HepG2 (cell line): ENCODE data around the gene SLC35F4.

Experiments used
- BRD4 ChIP-seq: sonication (generic); formaldehyde crosslinking; IDR thresholded peaks from 2 replicates; pipeline ENCODE4 v1.4.0; 2020; ENCODE audit warnings: missing genetic modification reagents
- JUN ChIP-seq: sonication (generic); formaldehyde crosslinking; IDR thresholded peaks from 2 replicates; pipeline ENCODE4 v1.4.0; 2020; ENCODE audit warnings: mild to moderate bottlenecking, missing genetic modification reagents
- ZNF33A ChIP-seq: sonication (generic); formaldehyde crosslinking; IDR thresholded peaks from 2 replicates; pipeline ENCODE4 v1.5.1; 2020; ENCODE audit warnings: missing genetic modification reagents, mild to moderate bottlenecking, moderate library complexity, borderline replicate concordance
- ZNF569 ChIP-seq: sonication (generic); formaldehyde crosslinking; IDR thresholded peaks from 2 replicates; pipeline ENCODE4 v1.5.0; 2020; ENCODE audit warnings: mild to moderate bottlenecking, missing genetic modification reagents, moderate library complexity, borderline replicate concordance

GRCh38 chr14:57875985-57876384 is 10.1 kb upstream of the SLC35F4 start:
- TF ChIP-seq JUN (CRISPR knock-in tag) = no peak
- no peak for TF ChIP-seq ZNF569 (CRISPR knock-in tag)
- TF ChIP-seq BRD4 (CRISPR knock-in tag) = no peak
- TF ChIP-seq ZNF33A = no peak
